Left lobe of liver (tissue), 2 donors: ENCODE results near the gene GFPT2. TPM values are rescaled to one million over a fixed set of nuclear protein-coding genes. Genes with fewer than 3 reads are reported as not detected.
A peak's percentile ranks its signal among the peaks of the same experiment; 100 is the strongest.

Experiments
- ATAC-seq: fragments of 200-7000 bp; cut with Tn5 transposase; one replicate; pipeline ENCODE4 v1.9.1; 2020; ENCODE audit warnings: mild to moderate bottlenecking, moderate library complexity
- DNase-seq: peaks from one replicate; pipeline ENCODE4 v3.0.0-alpha.2; 2020; ENCODE audit warnings: low spot score
- total RNA-seq: library from RNA; stranded (reverse); gene quantifications from one replicate; pipeline ENCODE4 v1.2.1, GENCODE V29; 2021
- donor health status: DM: no; HTN: no; CAD: no; lungs with moderate emphysema.
- donor health status: DM: no; HTN: yes; CAD: no.

The GFPT2 gene
- total RNA-seq, 1 donor from 2014 or later, result 0.78 TPM

DNA sequence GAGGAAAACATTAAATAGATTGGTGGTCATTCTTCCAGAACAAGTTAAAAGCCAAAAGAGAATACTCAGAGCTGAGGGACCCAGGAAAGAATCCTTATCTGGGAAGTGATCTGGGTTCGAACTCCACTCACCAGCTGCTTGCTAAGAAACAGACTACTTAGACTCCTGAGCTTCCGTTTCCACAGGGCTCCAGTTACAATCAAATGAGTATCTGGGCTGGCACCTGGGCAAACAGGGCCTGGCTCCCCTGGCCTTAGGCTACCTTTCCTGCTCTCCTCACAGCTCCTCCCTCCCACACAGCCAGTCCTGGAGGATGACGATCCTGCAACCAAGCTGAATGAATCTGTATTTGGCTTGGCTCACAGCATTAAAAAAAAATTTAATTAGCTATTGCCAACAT is 63.7 kb downstream of the GFPT2 start:
- ATAC-seq, result peak; percentile 6
- DNase-seq, result no peak

DNA sequence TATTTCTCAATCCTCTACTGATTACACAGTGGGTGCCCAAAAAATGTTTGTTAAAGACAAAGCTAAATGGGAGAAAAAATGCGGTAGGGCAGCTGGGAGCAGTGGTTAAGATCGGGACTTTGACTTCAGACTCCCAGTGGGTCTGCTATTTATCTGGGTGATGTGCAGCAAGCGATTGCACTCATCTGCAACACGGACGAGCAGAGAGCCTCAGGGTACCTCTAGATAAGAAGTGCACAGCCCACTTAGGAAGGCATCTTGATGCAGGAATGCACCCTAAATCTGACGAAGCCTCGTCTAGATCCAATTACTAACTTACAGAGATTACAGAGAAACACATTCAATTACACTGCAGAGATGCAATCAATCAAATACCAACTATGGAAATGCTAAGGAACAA is 65.3 kb downstream of the GFPT2 start:
- ATAC-seq (no peak), DNase-seq (no peak)

DNA sequence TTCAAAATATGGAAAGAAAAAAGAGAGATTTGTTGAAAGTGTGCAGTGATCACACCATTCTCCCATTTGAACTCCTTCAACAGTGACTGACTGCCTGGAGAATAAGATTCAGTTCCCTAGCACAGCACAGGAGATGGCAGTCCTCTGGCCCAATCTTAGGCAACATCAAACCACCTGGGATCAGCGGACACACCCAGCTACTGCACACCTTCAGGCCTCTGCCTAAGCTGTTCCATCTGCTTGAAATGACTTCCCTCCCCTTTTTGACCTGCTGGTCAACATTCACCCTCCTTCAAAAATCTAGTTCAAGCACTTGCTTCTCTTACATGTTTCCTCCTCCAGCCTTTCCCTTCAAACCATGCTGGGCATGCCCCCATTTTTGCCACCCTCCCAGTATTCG is 65.7 kb downstream of the GFPT2 start:
- DNase-seq (no peak), ATAC-seq (no peak)

DNA sequence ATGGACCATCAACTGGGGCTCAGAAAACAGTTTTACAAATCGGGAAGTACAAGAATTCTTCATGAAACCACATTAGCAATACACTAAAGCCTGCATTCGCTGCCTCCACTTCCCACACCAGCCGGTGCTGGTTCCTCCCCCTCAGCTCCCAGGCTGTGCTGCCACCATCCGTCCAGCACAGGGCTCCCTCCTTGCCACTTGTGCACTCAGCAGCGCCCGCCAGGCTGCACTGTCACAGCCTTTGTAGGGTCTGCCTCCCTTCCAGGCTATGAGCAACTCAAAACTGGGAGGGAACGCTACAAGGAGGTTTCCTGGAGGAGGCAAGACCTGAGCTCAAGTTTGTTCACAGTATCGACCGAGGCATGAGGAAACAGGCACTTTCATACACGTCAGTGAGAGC is 69.0 kb downstream of the GFPT2 start:
- DNase-seq (no peak), ATAC-seq (no peak)

DNA sequence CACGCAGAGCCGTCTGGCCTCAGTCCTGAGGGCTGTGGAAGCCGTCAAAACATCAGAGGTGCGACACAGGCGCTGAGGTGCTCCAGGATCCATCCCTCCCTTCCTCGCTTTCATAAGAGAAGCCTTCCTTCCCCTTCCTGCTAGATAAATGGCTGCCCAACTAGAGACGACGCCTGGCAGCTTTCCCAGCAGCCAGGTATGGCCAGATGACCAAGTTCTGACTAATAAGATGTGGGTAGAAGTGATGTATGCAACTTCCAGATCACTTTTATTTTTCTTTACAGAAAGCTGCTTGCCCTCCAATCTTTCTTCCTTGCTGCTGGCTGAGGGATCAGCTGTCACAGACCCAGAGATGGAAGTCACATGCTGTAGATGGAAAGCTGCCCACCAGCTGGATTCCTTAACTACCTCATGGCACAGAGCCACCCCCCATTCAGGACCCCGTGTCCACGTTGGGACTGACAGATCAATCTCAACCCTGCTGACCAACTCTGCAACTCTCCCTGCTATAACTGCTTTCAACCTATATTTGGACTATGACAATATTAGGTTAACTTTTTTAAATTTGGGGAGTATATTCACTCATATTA is 70.0 kb downstream of the GFPT2 start:
- ATAC-seq (no peak), DNase-seq (no peak)

DNA sequence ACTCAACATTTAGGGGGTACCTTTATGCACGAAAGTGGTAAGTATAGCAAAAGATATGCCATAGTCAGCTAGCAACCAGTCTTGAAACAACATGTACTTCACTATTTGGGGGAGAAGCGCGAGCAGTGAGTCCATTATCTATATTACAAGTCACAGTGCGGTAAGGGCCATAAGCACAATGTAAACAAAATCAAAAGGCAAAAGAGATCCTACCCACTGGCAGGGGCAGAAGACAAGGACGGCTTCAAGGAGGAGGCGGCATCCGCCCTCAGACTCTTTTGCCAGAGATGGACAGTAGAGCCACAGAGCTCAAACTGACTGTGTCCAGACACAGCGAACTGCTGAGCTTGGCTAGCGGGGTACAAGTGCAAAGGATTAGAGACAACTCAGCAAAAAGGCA is 70.9 kb downstream of the GFPT2 start:
- ATAC-seq (no peak), DNase-seq (no peak)

DNA sequence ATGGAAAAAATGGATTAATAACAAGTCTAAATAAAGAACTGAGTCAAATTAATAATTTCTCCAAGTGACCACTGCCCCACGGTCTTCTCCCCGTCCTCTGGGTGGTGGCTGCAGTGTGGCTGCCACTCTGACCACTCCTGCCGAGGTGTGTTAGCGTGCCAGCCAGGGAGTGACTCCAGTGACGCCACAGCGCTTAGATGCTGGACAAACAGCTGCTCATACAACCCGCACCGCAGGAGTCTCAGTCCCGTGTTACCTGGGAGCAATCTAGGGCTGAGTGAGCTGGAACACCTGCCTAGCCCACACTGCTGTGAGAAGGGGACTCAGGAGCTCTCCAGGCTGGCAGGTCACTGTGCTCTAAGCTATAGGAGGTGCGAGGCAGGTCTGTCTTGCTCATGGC is 71.4 kb downstream of the GFPT2 start:
- no peak for ATAC-seq

DNA sequence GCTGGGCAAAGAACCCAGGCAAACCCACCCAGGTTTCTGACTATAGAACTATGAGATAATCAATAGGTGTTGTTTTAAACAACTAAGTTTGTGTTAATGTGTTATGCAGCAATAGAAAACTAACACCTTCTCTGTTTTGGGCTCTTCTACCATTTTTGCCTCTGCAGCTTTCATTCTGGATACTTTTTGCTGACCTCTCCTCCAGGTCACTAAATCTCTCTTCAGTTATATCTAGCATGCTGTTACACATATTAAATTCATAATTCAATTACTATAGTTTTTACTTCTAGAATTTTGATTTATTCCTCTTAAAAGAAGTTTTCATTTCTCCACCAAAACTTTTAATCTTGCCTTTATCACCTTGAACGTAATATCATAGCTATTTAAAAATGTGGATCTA is 78.4 kb downstream of the GFPT2 start:
- ATAC-seq (no peak), DNase-seq (no peak)

More for the DNA sequence above, 71.4 kb downstream of the GFPT2 start:
- no peak for DNase-seq

DNA sequence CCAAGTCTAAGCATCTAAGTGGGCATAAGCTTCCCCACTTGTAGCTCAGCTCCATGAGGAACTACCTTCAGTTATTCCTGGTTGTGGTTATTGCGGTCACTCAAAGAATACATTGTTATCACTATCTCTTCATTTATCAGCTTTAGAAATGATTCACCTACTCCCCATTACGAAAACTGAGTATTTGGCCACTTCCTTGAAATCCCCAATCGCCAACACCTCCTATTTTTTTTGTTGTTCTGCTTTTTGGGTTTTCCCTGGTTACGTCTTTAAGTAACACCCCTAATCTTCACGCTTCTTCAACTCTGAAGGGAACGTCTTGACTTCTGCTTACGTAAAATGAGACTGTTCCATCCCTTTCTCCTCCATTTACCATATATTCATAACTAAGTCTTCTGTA is 81.9 kb downstream of the GFPT2 start:
- DNase-seq (no peak), ATAC-seq (no peak)

DNA sequence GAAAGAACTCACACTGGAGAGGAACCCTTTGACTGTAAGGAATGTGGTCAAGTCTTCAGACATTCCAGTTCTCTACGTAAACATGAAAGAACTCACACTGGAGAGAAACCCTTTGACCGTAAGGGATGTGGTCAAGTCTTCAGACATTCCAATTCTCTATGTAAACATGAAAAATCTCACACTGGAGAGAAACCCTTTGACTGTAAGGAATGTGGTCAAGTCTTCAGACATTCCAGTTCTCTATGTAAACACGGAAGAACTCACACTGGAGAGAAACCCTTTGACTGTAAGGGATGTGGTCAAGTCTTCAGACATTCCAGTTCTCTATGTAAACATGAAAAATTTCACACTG is 93.9 kb downstream of the GFPT2 start:
- no peak for DNase-seq
- no peak for ATAC-seq

DNA sequence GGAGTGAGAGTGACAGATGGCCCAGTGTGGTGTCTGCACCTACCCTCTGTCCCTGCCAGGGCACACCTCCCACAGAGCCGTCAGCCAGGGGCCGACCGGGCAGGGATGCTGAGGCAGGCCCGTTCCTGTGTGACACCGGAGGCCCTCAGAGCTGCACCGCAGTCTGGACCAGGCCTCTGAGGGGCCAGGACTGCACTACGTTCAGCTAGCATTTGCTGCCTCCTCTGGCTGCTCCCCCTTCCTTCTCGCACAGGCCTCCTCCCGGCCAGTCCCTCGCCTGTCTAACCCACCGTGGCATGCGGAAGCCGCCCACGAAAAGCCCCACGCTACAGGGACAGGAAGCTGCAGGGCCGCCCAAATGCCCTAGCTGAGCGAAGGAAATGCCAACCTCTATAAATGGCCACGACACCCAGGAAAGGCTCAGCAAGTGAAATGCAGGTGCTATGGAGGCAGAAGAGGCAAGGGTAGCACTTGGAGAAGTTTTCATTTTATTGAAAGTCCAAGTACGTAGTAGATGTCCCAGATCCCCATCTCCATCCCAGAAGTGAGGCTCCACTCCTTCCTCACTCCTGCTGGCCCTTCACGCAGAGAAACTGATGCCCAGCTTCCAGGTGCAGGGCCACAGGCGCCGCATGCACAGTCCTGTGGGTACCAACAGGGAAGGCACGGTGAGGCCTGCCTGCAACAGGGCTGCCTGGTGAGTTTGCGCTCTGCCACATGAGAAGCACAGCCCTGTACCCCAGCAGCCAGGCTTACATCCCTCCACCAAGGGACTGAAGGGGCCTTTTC is 99.9 kb downstream of the GFPT2 start:
- DNase-seq, result no peak

DNA sequence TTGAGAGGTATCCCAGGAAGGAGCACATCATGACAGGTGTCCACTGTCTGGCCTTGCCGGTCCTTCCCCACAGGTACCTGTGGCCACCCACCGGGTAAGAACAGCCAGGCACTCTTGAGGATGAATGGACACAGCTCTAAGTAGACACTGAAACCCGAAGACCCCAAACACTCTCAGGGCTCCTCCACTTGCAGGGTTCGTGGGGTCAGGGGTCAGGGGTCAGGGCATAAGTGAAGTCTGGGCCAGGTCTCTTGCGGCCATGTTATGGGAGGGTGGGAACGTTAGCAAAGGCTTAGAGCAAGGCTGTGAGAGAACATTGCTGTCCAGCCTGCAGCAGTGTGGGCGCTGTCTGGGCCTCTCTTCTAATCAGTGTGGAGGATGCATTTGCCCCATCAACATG is 101.2 kb downstream of the GFPT2 start:
- no peak for ATAC-seq
- no peak for DNase-seq

More for the DNA sequence above, 99.9 kb downstream of the GFPT2 start:
- no peak for ATAC-seq

DNA sequence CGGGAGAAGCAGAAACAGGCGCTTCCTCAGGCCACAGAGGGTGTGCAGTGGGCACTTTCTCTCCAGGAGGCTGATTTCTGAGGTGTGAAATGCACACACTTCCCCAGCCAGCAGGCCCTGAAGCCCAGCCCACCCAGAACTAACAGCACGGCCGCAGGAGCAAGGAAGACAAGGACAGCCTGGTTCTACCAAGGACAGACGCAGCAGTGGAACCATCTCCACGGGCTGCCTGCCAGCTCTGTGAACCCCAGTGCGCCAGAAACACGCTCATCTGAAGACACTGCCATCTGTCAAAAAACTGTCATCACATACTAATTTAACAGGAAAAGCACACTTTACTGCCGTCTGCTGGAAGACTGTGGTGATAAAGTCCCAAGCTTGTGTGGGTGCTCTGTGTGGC is 102.0 kb downstream of the GFPT2 start:
- ATAC-seq, result no peak
- no peak for DNase-seq

Other genes starting within 250 kb of the GFPT2 start
- 0.30 TPM for gene RASGEF1C, start 144.1 kb downstream of the GFPT2 start, total RNA-seq
- 15.0 TPM for gene MAPK9, start 61.3 kb downstream of the GFPT2 start, total RNA-seq
- 5.2 TPM for gene CNOT6, start 141.0 kb upstream of the GFPT2 start, total RNA-seq
- gene SCGB3A1, start 238.2 kb upstream of the GFPT2 start, total RNA-seq, result 0.93 TPM